ENCODE data around the gene CEBPG.

Gene CEBPG

GRCh38 chr19:33393286-33394005 lies 19.9 kb downstream of the CEBPG start:
- H3K9me3 ChIP-seq (ENCODE audit: severe bottlenecking): no peaks in the 10 kb centered on the region
- H3K27ac ChIP-seq (ENCODE audit: poor library complexity, severe bottlenecking): peak overlapping the region; percentile 35
- no peak overlapping the region for H3K4me3 ChIP-seq (ENCODE audit: severe bottlenecking)
- peaks cover 18% of the 10 kb centered on the region for H3K4me1 ChIP-seq (ENCODE audit: insufficient read depth, poor library complexity, severe bottlenecking)
- DNase-seq (ENCODE audit: low spot score) (peak; percentile 62), ATAC-seq (ENCODE audit: low read depth) (no peak)
- H3K36me3 ChIP-seq (ENCODE audit: low read depth): no peaks in the 10 kb centered on the region
- H3K27me3 ChIP-seq (ENCODE audit: insufficient read depth, poor library complexity, severe bottlenecking): no peaks in the 10 kb centered on the region
- TF ChIP-seq CTCF (IDR thresholded peaks at IDR 0.05; ENCODE audit: poor library complexity, severe bottlenecking): no peak

- Histone ChIP-seq H3K27ac (ENCODE audit: poor library complexity, severe bottlenecking) (peak overlapping the region; percentile 35), H3K36me3 (ENCODE audit: low read depth) (no peaks in the 10 kb centered on the region), H3K27me3 (ENCODE audit: insufficient read depth, poor library complexity, severe bottlenecking) (no peaks in the 10 kb centered on the region), H3K4me1 (ENCODE audit: insufficient read depth, poor library complexity, severe bottlenecking) (peaks cover 18% of the 10 kb centered on the region), H3K9me3 (ENCODE audit: severe bottlenecking) (no peaks in the 10 kb centered on the region), H3K4me3 (ENCODE audit: severe bottlenecking) (no peak overlapping the region)
- ATAC-seq (ENCODE audit: low read depth) (peak; percentile 73), DNase-seq (ENCODE audit: low spot score) (peak; percentile 66)
- no peak for TF ChIP-seq CTCF (IDR thresholded peaks at IDR 0.05; ENCODE audit: poor library complexity, severe bottlenecking)
These were observed 20.7 kb downstream of the CEBPG start for GRCh38 chr19:33394006-33394722.

GRCh38 chr19:33394723-33395560 lies 21.4 kb downstream of the CEBPG start:
- no peak for TF ChIP-seq CTCF (IDR thresholded peaks at IDR 0.05; ENCODE audit: poor library complexity, severe bottlenecking)
- H3K4me1 ChIP-seq (ENCODE audit: insufficient read depth, poor library complexity, severe bottlenecking): peaks cover 18% of the 10 kb centered on the region
- H3K4me3 ChIP-seq (ENCODE audit: severe bottlenecking): no peak overlapping the region
- no peaks in the 10 kb centered on the region for H3K9me3 ChIP-seq (ENCODE audit: severe bottlenecking)
- DNase-seq (ENCODE audit: low spot score) (peak; percentile 55), ATAC-seq (ENCODE audit: low read depth) (no peak)
- no peaks in the 10 kb centered on the region for H3K36me3 ChIP-seq (ENCODE audit: low read depth)
- H3K27ac ChIP-seq (ENCODE audit: poor library complexity, severe bottlenecking): peak overlapping the region; percentile 35
- no peaks in the 10 kb centered on the region for H3K27me3 ChIP-seq (ENCODE audit: insufficient read depth, poor library complexity, severe bottlenecking)

- no peak for TF ChIP-seq CTCF (IDR thresholded peaks at IDR 0.05; ENCODE audit: poor library complexity, severe bottlenecking)
- no peaks in the 10 kb centered on the region for H3K9me3 ChIP-seq (ENCODE audit: severe bottlenecking)
- no peaks in the 10 kb centered on the region for H3K36me3 ChIP-seq (ENCODE audit: low read depth)
- DNase-seq (ENCODE audit: low spot score) (peak; percentile 55), ATAC-seq (ENCODE audit: low read depth) (no peak)
- peaks cover 13% of the 10 kb centered on the region for H3K4me1 ChIP-seq (ENCODE audit: insufficient read depth, poor library complexity, severe bottlenecking)
- H3K27ac ChIP-seq (ENCODE audit: poor library complexity, severe bottlenecking): no peak overlapping the region
- no peak overlapping the region for H3K4me3 ChIP-seq (ENCODE audit: severe bottlenecking)
- no peaks in the 10 kb centered on the region for H3K27me3 ChIP-seq (ENCODE audit: insufficient read depth, poor library complexity, severe bottlenecking)
These were observed 22.3 kb downstream of the CEBPG start for GRCh38 chr19:33395561-33396550.

Data from RWPE2 (cell line).